HCT116 (cell line): ENCODE results near the gene YIPF2.

Source experiments
- CBX3 ChIP-seq: IDR thresholded peaks from 2 replicates; pipeline ENCODE4 v1.6.1; 2012; ENCODE audit warnings: low read depth
- EZH2 ChIP-seq: fragments of 200-600 bp; sonication (generic); IDR thresholded peaks from 2 replicates; pipeline ENCODE4 v1.6.1; 2017; ENCODE audit warnings: antibody characterized with exemption, mixed run types
- EZH2phosphoT487 ChIP-seq: fragments of 200-600 bp; IDR thresholded peaks from 2 replicates; pipeline ENCODE4 v1.6.1; 2018; ENCODE audit warnings: antibody characterized with exemption, borderline replicate concordance
- FOSL1 ChIP-seq: IDR thresholded peaks from 2 replicates; pipeline ENCODE4 v1.6.1; 2012; ENCODE audit warnings: low read depth
- JUND ChIP-seq: IDR thresholded peaks from 2 replicates; pipeline ENCODE4 v1.6.1; 2012
- POLR2A ChIP-seq: IDR thresholded peaks from 2 replicates; pipeline ENCODE4 v1.7.0; 2011; ENCODE audit warnings: borderline replicate concordance; ENCODE audit not compliant: insufficient read depth, insufficient read length; ENCODE audit errors: extremely low read depth
- POLR2AphosphoS5 ChIP-seq: IDR thresholded peaks from 2 replicates; pipeline ENCODE4 v1.6.1; 2011; ENCODE audit warnings: mild to moderate bottlenecking, low read depth, low read length, moderate library complexity
- SP1 ChIP-seq: IDR thresholded peaks from 2 replicates; pipeline ENCODE4 v1.6.1; 2012; ENCODE audit warnings: low read depth
- TF ChIP-seq, protein P1 (sequence below), 3 experiments: fragments of 200-600 bp in 1 of 3; sonication (generic) in 1 of 3; IDR thresholded peaks in 2 of 3; conservative IDR thresholded peaks in 1 of 3; 2 replicates each; pipeline ENCODE4 v1.5.1; 2012 to 2017; ENCODE audit warnings: low read depth in 2 of 3, low read length in 2 of 3, antibody characterized with exemption in 1 of 3, borderline replicate concordance in 1 of 3, control low read depth in 1 of 3, mild to moderate bottlenecking in 1 of 3, mixed read lengths in 1 of 3, mixed run types in 1 of 3, moderate library complexity in 1 of 3; ENCODE audit not compliant: insufficient read depth in 1 of 3
- TF ChIP-seq, protein P2 (sequence below): IDR thresholded peaks from 2 replicates; pipeline ENCODE4 v1.6.1; 2011; ENCODE audit warnings: mild to moderate bottlenecking, low read length, moderate library complexity; ENCODE audit not compliant: insufficient replicate concordance; ENCODE audit errors: extremely low read depth
- TF ChIP-seq, protein P3 (sequence below): IDR thresholded peaks from 2 replicates; pipeline ENCODE4 v1.6.1; 2012; ENCODE audit warnings: low read depth
- TF ChIP-seq, protein P4 (sequence below): IDR thresholded peaks from 2 replicates; pipeline ENCODE4 v1.6.1; 2012

DNA sequence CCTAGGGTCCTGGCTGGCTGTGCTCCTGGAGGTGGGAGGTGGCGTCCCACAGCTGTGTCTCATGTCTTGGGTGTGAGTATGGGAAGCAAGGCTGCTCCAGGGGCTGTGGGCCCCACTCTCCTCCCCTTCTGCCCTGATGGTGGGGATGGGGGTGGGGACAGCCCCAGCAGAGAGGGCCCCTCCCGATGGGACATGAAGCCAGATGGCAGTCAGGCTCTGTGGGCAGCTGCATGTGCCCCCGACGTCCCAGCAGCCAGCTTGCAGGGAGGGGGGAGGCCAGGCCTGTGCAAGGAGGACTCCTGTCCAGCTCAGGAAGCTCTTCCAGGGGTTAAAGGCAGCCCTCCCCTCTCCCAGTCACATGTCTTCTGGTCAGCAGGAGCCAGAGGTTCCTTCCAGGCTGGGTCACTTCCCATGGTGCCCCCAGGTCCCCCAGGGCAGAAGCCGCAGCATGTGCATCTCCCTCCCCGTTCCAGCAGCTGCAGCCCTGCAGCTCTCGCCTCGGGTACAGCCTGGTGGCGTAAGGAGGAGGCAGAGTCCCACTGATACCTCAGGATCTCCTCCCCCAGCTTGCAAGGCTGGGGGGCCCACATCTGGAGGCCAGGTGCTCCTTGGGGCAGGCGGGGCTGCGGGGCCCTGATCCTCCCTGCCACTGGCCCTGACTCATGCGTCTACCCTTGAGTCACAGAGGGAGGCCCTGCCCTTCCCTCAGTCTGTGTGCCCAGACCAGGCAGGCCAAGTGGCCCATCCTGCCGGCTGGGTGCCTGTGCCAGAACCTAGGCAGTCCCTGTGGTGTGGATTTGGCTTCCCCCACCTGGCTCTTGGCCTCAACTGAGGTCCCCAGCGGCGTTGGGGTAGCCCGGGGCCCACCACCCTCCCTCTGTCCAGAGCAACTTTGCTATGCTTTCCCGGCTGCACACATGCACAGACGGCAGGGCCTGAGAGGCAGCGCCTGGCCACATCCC is 13.0 kb downstream of the YIPF2 start:
- TF ChIP-seq, protein P1, sequence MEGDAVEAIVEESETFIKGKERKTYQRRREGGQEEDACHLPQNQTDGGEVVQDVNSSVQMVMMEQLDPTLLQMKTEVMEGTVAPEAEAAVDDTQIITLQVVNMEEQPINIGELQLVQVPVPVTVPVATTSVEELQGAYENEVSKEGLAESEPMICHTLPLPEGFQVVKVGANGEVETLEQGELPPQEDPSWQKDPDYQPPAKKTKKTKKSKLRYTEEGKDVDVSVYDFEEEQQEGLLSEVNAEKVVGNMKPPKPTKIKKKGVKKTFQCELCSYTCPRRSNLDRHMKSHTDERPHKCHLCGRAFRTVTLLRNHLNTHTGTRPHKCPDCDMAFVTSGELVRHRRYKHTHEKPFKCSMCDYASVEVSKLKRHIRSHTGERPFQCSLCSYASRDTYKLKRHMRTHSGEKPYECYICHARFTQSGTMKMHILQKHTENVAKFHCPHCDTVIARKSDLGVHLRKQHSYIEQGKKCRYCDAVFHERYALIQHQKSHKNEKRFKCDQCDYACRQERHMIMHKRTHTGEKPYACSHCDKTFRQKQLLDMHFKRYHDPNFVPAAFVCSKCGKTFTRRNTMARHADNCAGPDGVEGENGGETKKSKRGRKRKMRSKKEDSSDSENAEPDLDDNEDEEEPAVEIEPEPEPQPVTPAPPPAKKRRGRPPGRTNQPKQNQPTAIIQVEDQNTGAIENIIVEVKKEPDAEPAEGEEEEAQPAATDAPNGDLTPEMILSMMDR (IDR thresholded peaks at IDR 0.05 in 2 of 3, conservative IDR thresholded peaks at IDR 0.05 in 1 of 3; ENCODE audit: borderline replicate concordance in 1 of 3, insufficient read depth in 1 of 3, low read depth in 2 of 3, low read length in 2 of 3), result no peak
- TF ChIP-seq SP1, result no peak
- TF ChIP-seq, protein P2, sequence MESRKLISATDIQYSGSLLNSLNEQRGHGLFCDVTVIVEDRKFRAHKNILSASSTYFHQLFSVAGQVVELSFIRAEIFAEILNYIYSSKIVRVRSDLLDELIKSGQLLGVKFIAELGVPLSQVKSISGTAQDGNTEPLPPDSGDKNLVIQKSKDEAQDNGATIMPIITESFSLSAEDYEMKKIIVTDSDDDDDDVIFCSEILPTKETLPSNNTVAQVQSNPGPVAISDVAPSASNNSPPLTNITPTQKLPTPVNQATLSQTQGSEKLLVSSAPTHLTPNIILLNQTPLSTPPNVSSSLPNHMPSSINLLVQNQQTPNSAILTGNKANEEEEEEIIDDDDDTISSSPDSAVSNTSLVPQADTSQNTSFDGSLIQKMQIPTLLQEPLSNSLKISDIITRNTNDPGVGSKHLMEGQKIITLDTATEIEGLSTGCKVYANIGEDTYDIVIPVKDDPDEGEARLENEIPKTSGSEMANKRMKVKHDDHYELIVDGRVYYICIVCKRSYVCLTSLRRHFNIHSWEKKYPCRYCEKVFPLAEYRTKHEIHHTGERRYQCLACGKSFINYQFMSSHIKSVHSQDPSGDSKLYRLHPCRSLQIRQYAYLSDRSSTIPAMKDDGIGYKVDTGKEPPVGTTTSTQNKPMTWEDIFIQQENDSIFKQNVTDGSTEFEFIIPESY, result no peak
- TF ChIP-seq CBX3, result no peak
- no peak for TF ChIP-seq POLR2A
- no peak for TF ChIP-seq FOSL1
- no peak for TF ChIP-seq POLR2AphosphoS5
- no peak for TF ChIP-seq JUND
- no peak for TF ChIP-seq EZH2phosphoT487
- TF ChIP-seq, protein P3, sequence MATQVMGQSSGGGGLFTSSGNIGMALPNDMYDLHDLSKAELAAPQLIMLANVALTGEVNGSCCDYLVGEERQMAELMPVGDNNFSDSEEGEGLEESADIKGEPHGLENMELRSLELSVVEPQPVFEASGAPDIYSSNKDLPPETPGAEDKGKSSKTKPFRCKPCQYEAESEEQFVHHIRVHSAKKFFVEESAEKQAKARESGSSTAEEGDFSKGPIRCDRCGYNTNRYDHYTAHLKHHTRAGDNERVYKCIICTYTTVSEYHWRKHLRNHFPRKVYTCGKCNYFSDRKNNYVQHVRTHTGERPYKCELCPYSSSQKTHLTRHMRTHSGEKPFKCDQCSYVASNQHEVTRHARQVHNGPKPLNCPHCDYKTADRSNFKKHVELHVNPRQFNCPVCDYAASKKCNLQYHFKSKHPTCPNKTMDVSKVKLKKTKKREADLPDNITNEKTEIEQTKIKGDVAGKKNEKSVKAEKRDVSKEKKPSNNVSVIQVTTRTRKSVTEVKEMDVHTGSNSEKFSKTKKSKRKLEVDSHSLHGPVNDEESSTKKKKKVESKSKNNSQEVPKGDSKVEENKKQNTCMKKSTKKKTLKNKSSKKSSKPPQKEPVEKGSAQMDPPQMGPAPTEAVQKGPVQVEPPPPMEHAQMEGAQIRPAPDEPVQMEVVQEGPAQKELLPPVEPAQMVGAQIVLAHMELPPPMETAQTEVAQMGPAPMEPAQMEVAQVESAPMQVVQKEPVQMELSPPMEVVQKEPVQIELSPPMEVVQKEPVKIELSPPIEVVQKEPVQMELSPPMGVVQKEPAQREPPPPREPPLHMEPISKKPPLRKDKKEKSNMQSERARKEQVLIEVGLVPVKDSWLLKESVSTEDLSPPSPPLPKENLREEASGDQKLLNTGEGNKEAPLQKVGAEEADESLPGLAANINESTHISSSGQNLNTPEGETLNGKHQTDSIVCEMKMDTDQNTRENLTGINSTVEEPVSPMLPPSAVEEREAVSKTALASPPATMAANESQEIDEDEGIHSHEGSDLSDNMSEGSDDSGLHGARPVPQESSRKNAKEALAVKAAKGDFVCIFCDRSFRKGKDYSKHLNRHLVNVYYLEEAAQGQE, result no peak
- TF ChIP-seq, protein P4, sequence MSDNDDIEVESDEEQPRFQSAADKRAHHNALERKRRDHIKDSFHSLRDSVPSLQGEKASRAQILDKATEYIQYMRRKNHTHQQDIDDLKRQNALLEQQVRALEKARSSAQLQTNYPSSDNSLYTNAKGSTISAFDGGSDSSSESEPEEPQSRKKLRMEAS, result no peak
- TF ChIP-seq EZH2, result no peak
